Skin of body (tissue), 2 donors: ENCODE data around the gene PARP11. TPM values are rescaled to one million over a fixed set of nuclear protein-coding genes. Genes with fewer than 3 reads are reported as not detected.

ENCODE experiments used
- DNase-seq: peaks from one replicate; lab custom pipeline; 2025; lab: John Stamatoyannopoulos, UW
- total RNA-seq: library from RNA; depleted of rRNA; stranded (reverse); fragments of >200 nt; gene quantifications from one replicate; pipeline ENCODE4 v1.2.3, GENCODE V29; 2014

PARP11 gene
- total RNA-seq, 1 donor from 2014 or later: 5.2 TPM

DNA sequence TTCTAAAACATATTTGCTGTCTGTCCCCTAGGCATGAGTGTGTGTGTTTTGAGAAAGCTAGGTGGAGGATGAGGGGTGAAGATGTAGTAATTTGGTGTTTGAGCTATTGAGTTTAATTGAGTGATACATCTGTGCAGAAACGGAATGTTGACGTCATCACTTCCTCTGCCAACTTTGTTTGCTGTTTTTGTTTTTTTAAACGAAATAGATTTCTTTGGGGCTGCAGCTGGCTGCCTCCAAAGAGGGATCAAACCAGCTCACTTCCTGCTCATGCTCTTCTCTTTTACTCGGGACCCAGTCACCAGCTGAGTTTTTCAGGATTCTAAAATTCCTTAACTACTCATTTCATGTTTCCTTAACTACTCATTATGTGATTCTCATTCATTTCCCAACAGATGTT, 100.8 kb downstream of the PARP11 start:
- no peak for DNase-seq

DNA sequence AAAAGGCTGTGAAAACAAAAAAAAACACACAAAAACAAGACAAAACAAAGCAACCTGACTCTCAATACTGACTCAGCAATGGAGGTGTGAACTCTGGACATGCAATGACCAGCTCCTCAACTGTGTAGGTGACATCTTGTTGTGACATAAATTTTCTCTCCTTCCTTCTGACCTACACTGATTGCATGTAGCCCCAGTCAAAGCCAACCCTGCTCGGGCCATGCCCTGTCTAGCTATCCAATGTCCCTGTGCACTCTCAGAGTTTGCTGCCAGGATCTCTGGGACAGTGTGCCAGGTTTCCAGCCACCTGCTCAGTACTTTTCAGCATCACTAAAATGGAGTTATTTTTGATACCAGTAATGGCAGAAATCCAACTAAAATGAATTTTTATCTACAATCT, 101.3 kb downstream of the PARP11 start:
- DNase-seq: no peak

DNA sequence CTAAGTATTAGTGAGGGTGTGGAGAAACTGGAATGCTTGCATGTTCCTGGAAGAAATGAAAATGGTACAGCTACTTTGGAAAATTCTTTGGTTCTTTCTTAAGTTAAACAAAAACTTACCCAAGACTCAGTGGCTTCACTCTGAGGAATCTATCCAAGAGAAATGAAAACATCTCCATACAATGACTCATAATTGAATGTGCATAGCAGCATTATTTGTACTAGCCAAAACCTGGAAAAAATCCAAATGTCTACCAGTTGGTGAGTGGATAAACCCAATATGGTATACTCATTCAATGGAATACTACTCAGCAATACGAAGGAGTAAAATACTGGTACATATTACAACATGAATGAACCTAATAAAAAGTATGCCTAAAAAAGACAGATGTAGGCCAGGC, 102.3 kb downstream of the PARP11 start:
- no peak for DNase-seq

DNA sequence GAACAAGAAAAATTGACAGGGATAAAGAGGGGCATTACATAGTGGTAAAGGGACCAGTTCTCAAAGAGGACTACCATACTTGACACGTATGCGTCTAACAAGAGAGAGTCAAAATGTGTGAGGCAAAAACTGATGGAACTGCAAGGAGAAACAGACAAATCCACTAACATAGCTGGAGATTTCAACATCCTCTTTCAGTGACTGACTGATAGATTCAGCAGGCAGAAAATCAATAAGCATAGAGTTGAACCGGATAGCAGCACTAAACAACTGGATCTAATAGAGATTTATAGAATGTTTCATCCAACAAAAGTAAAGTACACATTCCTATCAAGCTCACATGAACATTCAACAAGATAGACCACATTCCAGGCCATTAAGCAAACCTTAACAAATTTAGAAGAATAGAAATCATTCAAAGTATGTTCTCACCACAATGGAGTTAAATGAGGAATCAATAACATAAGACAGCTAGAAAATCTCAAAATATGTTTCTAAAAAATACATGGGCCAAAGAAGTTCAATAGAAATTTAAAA, 104.2 kb downstream of the PARP11 start:
- no peak for DNase-seq

DNA sequence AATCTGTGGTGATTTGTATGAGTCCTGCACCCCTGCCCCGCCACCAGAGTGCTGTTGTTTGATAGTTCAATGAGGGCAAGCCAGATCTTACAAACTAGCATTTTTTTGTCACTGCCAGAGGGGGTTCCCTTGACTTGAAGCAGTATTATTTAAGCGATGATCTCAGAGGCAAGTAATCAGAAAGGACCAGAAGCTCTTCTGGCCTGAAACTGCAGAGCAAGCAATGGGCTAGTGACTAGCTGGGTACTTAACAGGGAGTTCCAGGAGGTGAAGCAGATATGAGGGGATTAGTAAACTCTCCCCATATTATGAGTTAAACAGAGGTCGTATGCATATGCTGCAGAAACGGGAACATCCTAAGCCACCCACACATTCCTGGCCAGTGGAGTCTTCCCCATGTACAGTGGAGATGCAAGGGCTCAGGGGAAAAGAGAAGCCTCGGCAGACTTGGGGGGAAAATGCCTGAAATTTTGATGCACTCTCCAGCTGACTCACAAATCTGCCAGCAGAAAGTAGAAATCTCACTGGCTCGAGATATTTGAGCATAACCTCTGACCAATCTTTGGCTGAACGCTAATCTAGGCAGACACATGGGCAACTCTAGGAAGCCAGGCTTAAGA, 112.0 kb downstream of the PARP11 start:
- DNase-seq: no peak

DNA sequence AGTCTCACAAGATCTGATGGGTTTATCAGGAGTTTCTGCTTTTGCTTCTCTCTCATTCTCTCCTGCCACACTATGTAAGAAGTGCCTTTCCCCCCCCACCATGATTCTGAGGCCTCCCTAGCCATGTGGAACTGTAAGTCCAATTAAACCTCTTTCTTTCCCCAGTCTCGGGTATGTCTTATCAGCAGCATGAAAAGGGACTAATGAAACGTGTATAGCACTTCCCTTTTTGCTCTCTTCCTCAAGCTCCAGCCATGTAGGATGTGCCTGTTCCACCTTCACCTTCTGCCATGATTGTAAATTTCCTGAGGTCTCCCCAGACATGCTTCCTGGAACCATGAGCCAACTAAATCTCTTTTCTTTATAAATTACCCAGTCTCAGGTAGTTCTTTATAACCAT, 113.3 kb downstream of the PARP11 start:
- DNase-seq: no peak

Other genes starting within 250 kb of the PARP11 start
- 1.8 TPM for gene CRACR2A, start 120.3 kb downstream of the PARP11 start, total RNA-seq